Measurements from ENCODE around the gene DSE.

DSE gene

GRCh38 chr6:116417661-116418060 lies 46.9 kb downstream of the DSE start:
- DNase-seq, result no peak

- no peak for DNase-seq
Observed at GRCh38 chr6:116419069-116419786, 48.5 kb downstream of the DSE start.

- DNase-seq, result no peak
Observed at GRCh38 chr6:116420341-116420740, 49.6 kb downstream of the DSE start.

GRCh38 chr6:116422238-116422637 lies 51.5 kb downstream of the DSE start:
- DNase-seq, result no peak

- DNase-seq, result peak; percentile 63
Observed at GRCh38 chr6:116424001-116424400, 53.3 kb downstream of the DSE start.

- DNase-seq, result no peak
Observed at GRCh38 chr6:116426551-116426950, 55.8 kb downstream of the DSE start.

- DNase-seq, result no peak
Observed at GRCh38 chr6:116429111-116429510, 58.4 kb downstream of the DSE start.

GRCh38 chr6:116430860-116431259 lies 60.1 kb downstream of the DSE start:
- no peak for DNase-seq

- DNase-seq, result no peak
Observed at GRCh38 chr6:116431964-116432595, 61.3 kb downstream of the DSE start.

- DNase-seq, result no peak
Observed at GRCh38 chr6:116433206-116433712, 62.5 kb downstream of the DSE start.

- DNase-seq, result no peak
Observed at GRCh38 chr6:116434056-116434725, 63.4 kb downstream of the DSE start.

- no peak for DNase-seq
Observed at GRCh38 chr6:116436586-116436985, 65.8 kb downstream of the DSE start.

- peak; percentile 37 for DNase-seq
Observed at GRCh38 chr6:116437656-116438055, 66.9 kb downstream of the DSE start.

GRCh38 chr6:116438590-116439448 lies 68.1 kb downstream of the DSE start:
- DNase-seq, result no peak

- no peak for DNase-seq
Observed at GRCh38 chr6:116439522-116440051, 68.8 kb downstream of the DSE start.

GRCh38 chr6:116443105-116443504 lies 72.4 kb downstream of the DSE start:
- DNase-seq, result no peak

- DNase-seq, result peak; percentile 50
Observed at GRCh38 chr6:116444092-116444491, 73.3 kb downstream of the DSE start.

- DNase-seq, result no peak
Observed at GRCh38 chr6:116444575-116444974, 73.8 kb downstream of the DSE start.

GRCh38 chr6:116445102-116445501 lies 74.4 kb downstream of the DSE start:
- DNase-seq, result peak; percentile 84

- peak; percentile 93 for DNase-seq
Observed at GRCh38 chr6:116446399-116446798, 75.7 kb downstream of the DSE start.

GRCh38 chr6:116447052-116447451 lies 76.3 kb downstream of the DSE start:
- DNase-seq, result no peak

- DNase-seq, result peak; percentile 96
Observed at GRCh38 chr6:116447496-116448011, 76.8 kb downstream of the DSE start.

Data from inflammatory macrophage treated with lipopolysaccharide for 4 hours (primary cell).